WTC11 (cell line): ENCODE results near the gene TMEM86B. TPM values are rescaled to one million over a fixed set of nuclear protein-coding genes. Genes with fewer than 3 reads are reported as not detected.

Experiments
- ATAC-seq: fragments of 200-7000 bp; cut with Tn5 transposase; 2 replicates; pipeline ENCODE4 v1.10.0; 2021; ENCODE audit warnings: mild to moderate bottlenecking, moderate library complexity
- CTCF ChIA-PET: fragments of 300-600 bp; sonication (Branson Sonifier 250); formaldehyde crosslinking; loops from one replicate; lab custom pipeline; 2021; ENCODE audit warnings: antibody characterized with exemption; lab: Charles Lee
- POLR2A ChIA-PET: fragments of 350-600 bp; sonication (Branson Sonifier 250); formaldehyde crosslinking; loops from one replicate; lab custom pipeline; 2021; ENCODE audit warnings: antibody characterized with exemption; lab: Charles Lee
- DNase-seq: peaks from one replicate; pipeline ENCODE4 v3.0.0; 2021; ENCODE audit warnings: low spot score
- H3K27ac Mint-ChIP-seq: 2 replicates; pipeline ENCODE4 v1.8.0; 2021; ENCODE audit warnings: mixed read lengths
- H3K27me3 Mint-ChIP-seq: 2 replicates; pipeline ENCODE4 v1.8.0; 2021; ENCODE audit warnings: low read depth, mild to moderate bottlenecking, moderate library complexity, mixed read lengths
- H3K36me3 Mint-ChIP-seq: 2 replicates; pipeline ENCODE4 v1.8.0; 2021; ENCODE audit warnings: mixed read lengths
- H3K4me1 Mint-ChIP-seq: 2 replicates; pipeline ENCODE4 v1.8.0; 2022; ENCODE audit warnings: mixed read lengths
- H3K4me3 Mint-ChIP-seq: 2 replicates; pipeline ENCODE4 v1.8.0; 2021; ENCODE audit warnings: mild to moderate bottlenecking, moderate library complexity, mixed read lengths
- H3K9me3 Mint-ChIP-seq: 2 replicates; pipeline ENCODE4 v1.8.0; 2021; ENCODE audit warnings: mixed read lengths
- GTF2I ChIP-seq: fragments of 250-450 bp; sonication (Bioruptor Pico); conservative IDR thresholded peaks from 2 replicates; pipeline ENCODE4 v1.4.0; 2021; ENCODE audit warnings: mild to moderate bottlenecking
- OVOL2 ChIP-seq: fragments of 250-450 bp; sonication (Bioruptor Pico); IDR thresholded peaks from 2 replicates; pipeline ENCODE4 v1.9.0; 2021; ENCODE audit warnings: mild to moderate bottlenecking, borderline replicate concordance
- RORB ChIP-seq: fragments of 250-450 bp; sonication (Bioruptor Pico); IDR thresholded peaks from 2 replicates; pipeline ENCODE4 v1.9.0; 2021; ENCODE audit warnings: mild to moderate bottlenecking
- SMAD3 ChIP-seq: sonication (generic); formaldehyde crosslinking; IDR thresholded peaks from 2 replicates; pipeline ENCODE4 v1.8.0; 2022; ENCODE audit warnings: missing genetic modification reagents, mild to moderate bottlenecking, borderline replicate concordance
- TEAD4 ChIP-seq: sonication (generic); formaldehyde crosslinking; IDR thresholded peaks from 2 replicates; pipeline ENCODE4 v1.8.0; 2022; ENCODE audit warnings: mild to moderate bottlenecking, missing genetic modification reagents
- ZNF219 ChIP-seq: sonication (generic); formaldehyde crosslinking; IDR thresholded peaks from 2 replicates; pipeline ENCODE4 v1.8.0; 2023; ENCODE audit warnings: missing genetic modification reagents, mild to moderate bottlenecking, borderline replicate concordance
- ZNF232 ChIP-seq: sonication (generic); formaldehyde crosslinking; IDR thresholded peaks from 2 replicates; pipeline ENCODE4 v1.8.0; 2022; ENCODE audit warnings: mild to moderate bottlenecking, missing genetic modification reagents
- ZNF263 ChIP-seq: sonication (generic); formaldehyde crosslinking; IDR thresholded peaks from 2 replicates; pipeline ENCODE4 v1.8.1; 2022; ENCODE audit warnings: low read depth, mild to moderate bottlenecking, moderate library complexity, missing genetic modification reagents
- ZNF396 ChIP-seq: fragments of 250-450 bp; sonication (Bioruptor Pico); IDR thresholded peaks from 2 replicates; pipeline ENCODE4 v1.8.0; 2021; ENCODE audit warnings: mild to moderate bottlenecking, moderate library complexity, borderline replicate concordance
- total RNA-seq: library from RNA; stranded (reverse); gene quantifications from 3 replicates; pipeline ENCODE4 v1.2.3, GENCODE V29; 2021
- TF ChIP-seq, protein P1 (sequence below): sonication (generic); formaldehyde crosslinking; IDR thresholded peaks from 2 replicates; pipeline ENCODE4 v1.8.1; 2022; ENCODE audit warnings: mild to moderate bottlenecking, moderate library complexity, missing genetic modification reagents
- TF ChIP-seq, protein P2 (sequence below): sonication (generic); formaldehyde crosslinking; IDR thresholded peaks from 2 replicates; pipeline ENCODE4 v1.8.0; 2022; ENCODE audit warnings: missing genetic modification reagents
- TF ChIP-seq, protein P3 (sequence below): sonication (generic); formaldehyde crosslinking; IDR thresholded peaks from 2 replicates; pipeline ENCODE4 v1.8.0; 2022; ENCODE audit warnings: mild to moderate bottlenecking, missing genetic modification reagents
- TF ChIP-seq, protein P4 (sequence below): sonication (generic); formaldehyde crosslinking; IDR thresholded peaks from 2 replicates; pipeline ENCODE4 v1.8.0; 2022; ENCODE audit warnings: mild to moderate bottlenecking, missing genetic modification reagents
- TF ChIP-seq, protein P5 (sequence below): sonication (generic); formaldehyde crosslinking; IDR thresholded peaks from 2 replicates; pipeline ENCODE4 v1.8.1; 2023; ENCODE audit warnings: mild to moderate bottlenecking, missing genetic modification reagents
- TF ChIP-seq, protein P6 (sequence below): sonication (generic); formaldehyde crosslinking; IDR thresholded peaks from 2 replicates; pipeline ENCODE4 v1.8.1; 2023; ENCODE audit warnings: mild to moderate bottlenecking, missing genetic modification reagents, moderate library complexity
- TF ChIP-seq, protein P7 (sequence below): fragments of 250-450 bp; sonication (Bioruptor Pico); IDR thresholded peaks from 2 replicates; pipeline ENCODE4 v1.9.0; 2021; ENCODE audit warnings: mild to moderate bottlenecking

Gene TMEM86B
- total RNA-seq, 1 experiment from 2014 or later, result 4.2 TPM

DNA sequence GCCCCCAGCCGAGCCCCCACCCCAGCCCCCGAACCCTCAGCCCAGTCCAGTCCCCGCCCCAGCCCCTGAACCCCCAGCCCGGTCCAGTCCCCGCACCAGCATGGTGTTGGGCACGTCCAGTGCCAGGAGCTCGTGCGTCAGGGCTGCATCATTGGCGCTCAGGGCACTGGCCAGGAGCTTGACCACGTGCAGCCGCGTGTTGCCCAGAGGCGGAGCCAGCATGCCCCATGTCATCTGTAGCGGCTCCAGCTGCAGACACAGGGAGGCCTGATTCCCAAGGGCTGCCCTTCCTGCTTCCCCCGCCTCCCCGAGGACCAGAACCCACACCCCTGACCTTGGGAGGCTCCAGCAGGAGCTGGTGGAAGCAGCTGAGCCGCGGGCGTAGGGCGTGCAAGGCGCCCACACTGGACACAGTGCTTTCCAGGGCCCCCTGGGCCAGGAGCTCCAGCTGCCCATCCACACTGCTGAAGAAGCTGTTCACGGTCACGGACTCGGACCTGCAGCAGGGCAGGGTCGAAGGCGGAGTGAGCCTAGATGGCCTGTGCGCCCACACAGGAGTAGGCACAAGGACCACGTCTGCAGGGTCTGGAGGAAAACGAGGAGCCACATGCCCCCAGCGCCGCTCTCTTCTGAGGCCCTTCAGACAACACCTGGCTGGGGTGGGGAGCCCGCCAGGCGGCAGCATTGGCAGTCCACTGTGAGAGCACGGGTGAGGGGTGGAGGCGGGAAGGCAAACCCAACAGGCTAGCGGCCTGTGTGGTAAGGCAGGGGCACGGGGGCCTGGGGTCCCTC, 12.8 kb upstream of the TMEM86B start:
- no peaks in the 10 kb centered on the region for H3K4me1 Mint-ChIP-seq
- H3K27me3 Mint-ChIP-seq, result no peaks in the 10 kb centered on the region
- ChIA-PET POLR2A (no interaction called here), CTCF (no interaction called here)
- H3K9me3 Mint-ChIP-seq, result no peaks in the 10 kb centered on the region
- ATAC-seq (no peak), DNase-seq (no peak)
- peaks cover 48% of the 10 kb centered on the region for H3K36me3 Mint-ChIP-seq
- H3K4me3 Mint-ChIP-seq, result no peak overlapping the region
- H3K27ac Mint-ChIP-seq, result no peak overlapping the region
- TF ChIP-seq, protein P1, sequence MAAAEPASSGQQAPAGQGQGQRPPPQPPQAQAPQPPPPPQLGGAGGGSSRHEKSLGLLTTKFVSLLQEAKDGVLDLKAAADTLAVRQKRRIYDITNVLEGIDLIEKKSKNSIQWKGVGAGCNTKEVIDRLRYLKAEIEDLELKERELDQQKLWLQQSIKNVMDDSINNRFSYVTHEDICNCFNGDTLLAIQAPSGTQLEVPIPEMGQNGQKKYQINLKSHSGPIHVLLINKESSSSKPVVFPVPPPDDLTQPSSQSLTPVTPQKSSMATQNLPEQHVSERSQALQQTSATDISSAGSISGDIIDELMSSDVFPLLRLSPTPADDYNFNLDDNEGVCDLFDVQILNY (CRISPR knock-in tag), result no peak
- no peak for TF ChIP-seq ZNF219 (CRISPR knock-in tag)
- no peak for TF ChIP-seq ZNF263
- TF ChIP-seq GTF2I, result no peak
- no peak for TF ChIP-seq RORB (CRISPR knock-in tag)
- TF ChIP-seq, protein P2, sequence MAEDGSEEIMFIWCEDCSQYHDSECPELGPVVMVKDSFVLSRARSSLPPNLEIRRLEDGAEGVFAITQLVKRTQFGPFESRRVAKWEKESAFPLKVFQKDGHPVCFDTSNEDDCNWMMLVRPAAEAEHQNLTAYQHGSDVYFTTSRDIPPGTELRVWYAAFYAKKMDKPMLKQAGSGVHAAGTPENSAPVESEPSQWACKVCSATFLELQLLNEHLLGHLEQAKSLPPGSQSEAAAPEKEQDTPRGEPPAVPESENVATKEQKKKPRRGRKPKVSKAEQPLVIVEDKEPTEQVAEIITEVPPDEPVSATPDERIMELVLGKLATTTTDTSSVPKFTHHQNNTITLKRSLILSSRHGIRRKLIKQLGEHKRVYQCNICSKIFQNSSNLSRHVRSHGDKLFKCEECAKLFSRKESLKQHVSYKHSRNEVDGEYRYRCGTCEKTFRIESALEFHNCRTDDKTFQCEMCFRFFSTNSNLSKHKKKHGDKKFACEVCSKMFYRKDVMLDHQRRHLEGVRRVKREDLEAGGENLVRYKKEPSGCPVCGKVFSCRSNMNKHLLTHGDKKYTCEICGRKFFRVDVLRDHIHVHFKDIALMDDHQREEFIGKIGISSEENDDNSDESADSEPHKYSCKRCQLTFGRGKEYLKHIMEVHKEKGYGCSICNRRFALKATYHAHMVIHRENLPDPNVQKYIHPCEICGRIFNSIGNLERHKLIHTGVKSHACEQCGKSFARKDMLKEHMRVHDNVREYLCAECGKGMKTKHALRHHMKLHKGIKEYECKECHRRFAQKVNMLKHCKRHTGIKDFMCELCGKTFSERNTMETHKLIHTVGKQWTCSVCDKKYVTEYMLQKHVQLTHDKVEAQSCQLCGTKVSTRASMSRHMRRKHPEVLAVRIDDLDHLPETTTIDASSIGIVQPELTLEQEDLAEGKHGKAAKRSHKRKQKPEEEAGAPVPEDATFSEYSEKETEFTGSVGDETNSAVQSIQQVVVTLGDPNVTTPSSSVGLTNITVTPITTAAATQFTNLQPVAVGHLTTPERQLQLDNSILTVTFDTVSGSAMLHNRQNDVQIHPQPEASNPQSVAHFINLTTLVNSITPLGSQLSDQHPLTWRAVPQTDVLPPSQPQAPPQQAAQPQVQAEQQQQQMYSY (CRISPR knock-in tag), result no peak
- TF ChIP-seq, protein P3, sequence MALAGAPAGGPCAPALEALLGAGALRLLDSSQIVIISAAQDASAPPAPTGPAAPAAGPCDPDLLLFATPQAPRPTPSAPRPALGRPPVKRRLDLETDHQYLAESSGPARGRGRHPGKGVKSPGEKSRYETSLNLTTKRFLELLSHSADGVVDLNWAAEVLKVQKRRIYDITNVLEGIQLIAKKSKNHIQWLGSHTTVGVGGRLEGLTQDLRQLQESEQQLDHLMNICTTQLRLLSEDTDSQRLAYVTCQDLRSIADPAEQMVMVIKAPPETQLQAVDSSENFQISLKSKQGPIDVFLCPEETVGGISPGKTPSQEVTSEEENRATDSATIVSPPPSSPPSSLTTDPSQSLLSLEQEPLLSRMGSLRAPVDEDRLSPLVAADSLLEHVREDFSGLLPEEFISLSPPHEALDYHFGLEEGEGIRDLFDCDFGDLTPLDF (CRISPR knock-in tag), result no peak
- TF ChIP-seq, protein P4, sequence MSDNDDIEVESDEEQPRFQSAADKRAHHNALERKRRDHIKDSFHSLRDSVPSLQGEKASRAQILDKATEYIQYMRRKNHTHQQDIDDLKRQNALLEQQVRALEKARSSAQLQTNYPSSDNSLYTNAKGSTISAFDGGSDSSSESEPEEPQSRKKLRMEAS (CRISPR knock-in tag), result no peak
- TF ChIP-seq, protein P5, sequence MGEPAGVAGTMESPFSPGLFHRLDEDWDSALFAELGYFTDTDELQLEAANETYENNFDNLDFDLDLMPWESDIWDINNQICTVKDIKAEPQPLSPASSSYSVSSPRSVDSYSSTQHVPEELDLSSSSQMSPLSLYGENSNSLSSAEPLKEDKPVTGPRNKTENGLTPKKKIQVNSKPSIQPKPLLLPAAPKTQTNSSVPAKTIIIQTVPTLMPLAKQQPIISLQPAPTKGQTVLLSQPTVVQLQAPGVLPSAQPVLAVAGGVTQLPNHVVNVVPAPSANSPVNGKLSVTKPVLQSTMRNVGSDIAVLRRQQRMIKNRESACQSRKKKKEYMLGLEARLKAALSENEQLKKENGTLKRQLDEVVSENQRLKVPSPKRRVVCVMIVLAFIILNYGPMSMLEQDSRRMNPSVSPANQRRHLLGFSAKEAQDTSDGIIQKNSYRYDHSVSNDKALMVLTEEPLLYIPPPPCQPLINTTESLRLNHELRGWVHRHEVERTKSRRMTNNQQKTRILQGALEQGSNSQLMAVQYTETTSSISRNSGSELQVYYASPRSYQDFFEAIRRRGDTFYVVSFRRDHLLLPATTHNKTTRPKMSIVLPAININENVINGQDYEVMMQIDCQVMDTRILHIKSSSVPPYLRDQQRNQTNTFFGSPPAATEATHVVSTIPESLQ (CRISPR knock-in tag), result no peak
- no peak for TF ChIP-seq ZNF396 (CRISPR knock-in tag)
- TF ChIP-seq TEAD4 (CRISPR knock-in tag), result no peak
- no peak for TF ChIP-seq ZNF232 (CRISPR knock-in tag)

DNA sequence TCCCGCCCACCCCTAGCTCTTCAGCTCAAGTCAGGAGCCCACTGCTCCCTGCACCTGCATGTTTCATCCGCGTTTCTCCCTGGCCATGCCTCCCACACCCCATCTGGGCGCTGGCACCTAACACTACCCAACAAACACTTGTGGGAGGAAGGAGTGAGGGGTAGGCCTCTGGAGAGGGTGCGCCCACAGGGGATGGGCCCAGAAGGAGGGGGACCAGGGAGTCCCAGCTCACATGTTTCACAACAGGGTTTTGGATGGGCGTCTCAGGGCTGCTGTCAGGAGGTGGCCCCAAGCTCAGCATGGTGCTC, 12.1 kb upstream of the TMEM86B start:
- H3K9me3 Mint-ChIP-seq, result no peaks in the 10 kb centered on the region
- ATAC-seq (no peak), DNase-seq (no peak)
- TF ChIP-seq, protein P6, sequence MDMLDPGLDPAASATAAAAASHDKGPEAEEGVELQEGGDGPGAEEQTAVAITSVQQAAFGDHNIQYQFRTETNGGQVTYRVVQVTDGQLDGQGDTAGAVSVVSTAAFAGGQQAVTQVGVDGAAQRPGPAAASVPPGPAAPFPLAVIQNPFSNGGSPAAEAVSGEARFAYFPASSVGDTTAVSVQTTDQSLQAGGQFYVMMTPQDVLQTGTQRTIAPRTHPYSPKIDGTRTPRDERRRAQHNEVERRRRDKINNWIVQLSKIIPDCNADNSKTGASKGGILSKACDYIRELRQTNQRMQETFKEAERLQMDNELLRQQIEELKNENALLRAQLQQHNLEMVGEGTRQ (CRISPR knock-in tag), result no peak
- TF ChIP-seq SMAD3 (CRISPR knock-in tag) (no peak), OVOL2 (CRISPR knock-in tag) (no peak), TEAD4 (CRISPR knock-in tag) (no peak)
- TF ChIP-seq, protein P7, sequence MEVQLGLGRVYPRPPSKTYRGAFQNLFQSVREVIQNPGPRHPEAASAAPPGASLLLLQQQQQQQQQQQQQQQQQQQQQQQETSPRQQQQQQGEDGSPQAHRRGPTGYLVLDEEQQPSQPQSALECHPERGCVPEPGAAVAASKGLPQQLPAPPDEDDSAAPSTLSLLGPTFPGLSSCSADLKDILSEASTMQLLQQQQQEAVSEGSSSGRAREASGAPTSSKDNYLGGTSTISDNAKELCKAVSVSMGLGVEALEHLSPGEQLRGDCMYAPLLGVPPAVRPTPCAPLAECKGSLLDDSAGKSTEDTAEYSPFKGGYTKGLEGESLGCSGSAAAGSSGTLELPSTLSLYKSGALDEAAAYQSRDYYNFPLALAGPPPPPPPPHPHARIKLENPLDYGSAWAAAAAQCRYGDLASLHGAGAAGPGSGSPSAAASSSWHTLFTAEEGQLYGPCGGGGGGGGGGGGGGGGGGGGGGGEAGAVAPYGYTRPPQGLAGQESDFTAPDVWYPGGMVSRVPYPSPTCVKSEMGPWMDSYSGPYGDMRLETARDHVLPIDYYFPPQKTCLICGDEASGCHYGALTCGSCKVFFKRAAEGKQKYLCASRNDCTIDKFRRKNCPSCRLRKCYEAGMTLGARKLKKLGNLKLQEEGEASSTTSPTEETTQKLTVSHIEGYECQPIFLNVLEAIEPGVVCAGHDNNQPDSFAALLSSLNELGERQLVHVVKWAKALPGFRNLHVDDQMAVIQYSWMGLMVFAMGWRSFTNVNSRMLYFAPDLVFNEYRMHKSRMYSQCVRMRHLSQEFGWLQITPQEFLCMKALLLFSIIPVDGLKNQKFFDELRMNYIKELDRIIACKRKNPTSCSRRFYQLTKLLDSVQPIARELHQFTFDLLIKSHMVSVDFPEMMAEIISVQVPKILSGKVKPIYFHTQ (CRISPR knock-in tag), result no peak
- no peak overlapping the region for H3K27ac Mint-ChIP-seq
- CTCF ChIA-PET, result no interaction called here
- H3K36me3 Mint-ChIP-seq, result peaks cover 51% of the 10 kb centered on the region
- H3K4me3 Mint-ChIP-seq, result no peak overlapping the region
- POLR2A ChIA-PET, result no interaction called here
- no peaks in the 10 kb centered on the region for H3K4me1 Mint-ChIP-seq
- no peaks in the 10 kb centered on the region for H3K27me3 Mint-ChIP-seq
